NCI-H345 treated with DMSO at 0.1 percent for 48 hours (cell line): Measurements from ENCODE around the gene NRM.
A peak's percentile ranks its signal among the peaks of the same experiment; 100 is the strongest.
"Not testable (repeated sequence)": the region's sequence is repeated elsewhere in the genome, so short reads cannot be mapped to it uniquely, and the experiment has no call there.

Experiments used
- DNase-seq: peaks from one replicate; lab custom pipeline; 2025; ENCODE audit not compliant: unreplicated experiment; lab: John Stamatoyannopoulos, UW

The NRM gene

GRCh38 chr6:30690403-30691207 is at the start of gene NRM:
NRM (minus strand) TSS chr6:30690984; CDS start chr6:30690974, 10 bp downstream.
- peak; percentile 80 for DNase-seq

GRCh38 chr6:30740540-30740870 is 49.7 kb upstream of the NRM start:
- DNase-seq, result no peak

- no peak for DNase-seq
Measured at GRCh38 chr6:30738532-30738931, 47.7 kb upstream of the NRM start.

- no peak for DNase-seq
Measured at GRCh38 chr6:30735668-30736314, 45.0 kb upstream of the NRM start.

- DNase-seq, result no peak
Measured at GRCh38 chr6:30732237-30732943, 41.6 kb upstream of the NRM start.

- DNase-seq, result peak; percentile 43
Measured at GRCh38 chr6:30730601-30731435, 40.0 kb upstream of the NRM start.

GRCh38 chr6:30727920-30728553 is 37.3 kb upstream of the NRM start:
- DNase-seq, result no peak

- no peak for DNase-seq
Measured at GRCh38 chr6:30726506-30727413, 36.0 kb upstream of the NRM start.

- DNase-seq, result no peak
Measured at GRCh38 chr6:30725713-30726505, 35.1 kb upstream of the NRM start.

- no peak for DNase-seq
Measured at GRCh38 chr6:30724906-30725667, 34.3 kb upstream of the NRM start.

- not testable (repeated sequence) for DNase-seq
Measured at GRCh38 chr6:30723843-30724741, 33.3 kb upstream of the NRM start.

- not testable (repeated sequence) for DNase-seq
Measured at GRCh38 chr6:30723159-30723842, 32.5 kb upstream of the NRM start.

- peak; percentile 45 for DNase-seq
Measured at GRCh38 chr6:30722280-30723112, 31.7 kb upstream of the NRM start.

GRCh38 chr6:30722025-30722279 is 31.2 kb upstream of the NRM start:
- DNase-seq, result not testable (repeated sequence)

GRCh38 chr6:30721198-30722024 is 30.6 kb upstream of the NRM start:
- DNase-seq, result peak; percentile 89
